Gastrocnemius medialis (tissue), 4 donors: ENCODE data around the gene TMEM175. TPM values are rescaled to one million over a fixed set of nuclear protein-coding genes. Genes with fewer than 3 reads are reported as not detected.
"Not testable (repeated sequence)": the region's sequence is repeated elsewhere in the genome, so short reads cannot be mapped to it uniquely, and the experiment has no call there.

Source experiments
- ATAC-seq, 2 donors: fragments of 150-250 bp; one replicate each; pipeline ENCODE4 v1.9.1; 2016
- DNase-seq, 2 donors: peaks; one replicate each; pipeline ENCODE4 v3.0.0-alpha.2; 2019
- H3K27ac ChIP-seq, 4 donors: fragments of 200-600 bp; sonication (generic); 1 replicate in 1 of 4; 2 replicates in 3 of 4; pipeline ENCODE4 v1.5.1; 2016 to 2018; ENCODE audit warnings: mild to moderate bottlenecking in 2 of 4, moderate library complexity in 1 of 4
- H3K27me3 ChIP-seq, 3 donors: fragments of 200-600 bp; sonication (generic) in 2 of 3; 1 replicate in 1 of 3; 2 replicates in 2 of 3; pipeline versions ENCODE4 v1.5.1 to v1.6.0; 2016 to 2019; ENCODE audit warnings: mild to moderate bottlenecking in 1 of 3, moderate library complexity in 1 of 3
- H3K36me3 ChIP-seq, 2 donors: fragments of 200-600 bp; sonication (generic) in 1 of 2; one replicate each; pipeline ENCODE4 v1.5.1; 2017 to 2018
- H3K4me1 ChIP-seq, 2 donors: fragments of 200-600 bp; sonication (generic) in 1 of 2; one replicate each; pipeline ENCODE4 v1.5.1; 2016 to 2017; ENCODE audit warnings: mild to moderate bottlenecking in 2 of 2
- H3K4me3 ChIP-seq, 4 donors: fragments of 200-600 bp; sonication (generic) in 3 of 4; 1 replicate in 1 of 4; 2 replicates in 3 of 4; pipeline ENCODE4 v1.5.1; 2016 to 2019; ENCODE audit warnings: mild to moderate bottlenecking in 2 of 4
- H3K9me3 ChIP-seq, 3 donors: fragments of 200-600 bp; sonication (generic) in 2 of 3; 1 replicate in 1 of 3; 2 replicates in 2 of 3; pipeline ENCODE4 v1.5.1; 2016 to 2019
- POLR2A ChIP-seq, 2 donors: fragments of 450-650 bp; IDR thresholded peaks; one replicate each; pipeline ENCODE4 v1.6.1; 2017; ENCODE audit warnings: antibody characterized with exemption in 2 of 2, mild to moderate bottlenecking in 2 of 2, moderate library complexity in 2 of 2
- in situ Hi-C, 4 donors: fragments of 200-750 bp; cut with MboI; loops; one replicate each; pipeline versions ENCODE4 v1.15.0 to v1.8.0; 2017; ENCODE audit warnings: low sequenced_read_pairs in 4 of 4
- intact Hi-C: fragments of 100-400 bp; cut with DNase I; formaldehyde crosslinking; loops from one replicate; pipeline ENCODE4 v1.15.1; 2023; ENCODE audit warnings: low total_unique reads
- total RNA-seq, 4 donors: library from RNA; depleted of rRNA; stranded (reverse); fragments of >200 nt; gene quantifications; one replicate each; pipeline versions ENCODE4 v1.1.0 to v1.2.3, GENCODE V29; 2016
- TF ChIP-seq, protein P1 (sequence below), 5 experiments: fragments of 450-650 bp in 3 of 5; fragments of 200-600 bp in 2 of 5; sonication (generic) in 2 of 5; IDR thresholded peaks in 4 of 5; conservative IDR thresholded peaks in 1 of 5; 1 replicate in 4 of 5; 2 replicates in 1 of 5; pipeline ENCODE4 v1.5.1; 2016 to 2019; ENCODE audit warnings: antibody characterized with exemption in 5 of 5, mild to moderate bottlenecking in 3 of 5, moderate library complexity in 3 of 5

The TMEM175 gene
- total RNA-seq, 4 donors from 2014 or later = 15.3 to 29.6 (median 20.8) TPM

DNA sequence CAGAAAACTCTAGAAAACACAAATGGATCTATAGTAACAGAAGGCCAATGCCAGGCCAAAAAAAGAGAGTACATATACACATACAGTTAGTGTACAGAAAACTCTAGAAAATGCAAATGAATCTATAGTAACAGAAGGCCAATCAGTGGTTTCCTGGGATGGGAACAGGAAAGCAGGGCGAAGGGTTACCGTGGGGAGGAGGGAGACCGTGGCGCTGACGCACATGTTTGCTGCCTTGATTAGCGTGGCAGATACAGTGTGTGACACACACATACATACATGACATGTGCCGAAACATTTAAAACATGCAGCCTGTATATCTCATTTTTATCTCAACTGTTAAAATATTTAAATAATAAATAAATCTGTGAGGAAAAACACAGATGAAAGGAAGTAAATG is 14.8 kb upstream of the TMEM175 start:
- H3K27me3 ChIP-seq = no peaks in the 10 kb centered on the region
- ATAC-seq (no peak), DNase-seq (no peak)
- no peaks in the 10 kb centered on the region for H3K4me1 ChIP-seq
- TF ChIP-seq, protein P1, sequence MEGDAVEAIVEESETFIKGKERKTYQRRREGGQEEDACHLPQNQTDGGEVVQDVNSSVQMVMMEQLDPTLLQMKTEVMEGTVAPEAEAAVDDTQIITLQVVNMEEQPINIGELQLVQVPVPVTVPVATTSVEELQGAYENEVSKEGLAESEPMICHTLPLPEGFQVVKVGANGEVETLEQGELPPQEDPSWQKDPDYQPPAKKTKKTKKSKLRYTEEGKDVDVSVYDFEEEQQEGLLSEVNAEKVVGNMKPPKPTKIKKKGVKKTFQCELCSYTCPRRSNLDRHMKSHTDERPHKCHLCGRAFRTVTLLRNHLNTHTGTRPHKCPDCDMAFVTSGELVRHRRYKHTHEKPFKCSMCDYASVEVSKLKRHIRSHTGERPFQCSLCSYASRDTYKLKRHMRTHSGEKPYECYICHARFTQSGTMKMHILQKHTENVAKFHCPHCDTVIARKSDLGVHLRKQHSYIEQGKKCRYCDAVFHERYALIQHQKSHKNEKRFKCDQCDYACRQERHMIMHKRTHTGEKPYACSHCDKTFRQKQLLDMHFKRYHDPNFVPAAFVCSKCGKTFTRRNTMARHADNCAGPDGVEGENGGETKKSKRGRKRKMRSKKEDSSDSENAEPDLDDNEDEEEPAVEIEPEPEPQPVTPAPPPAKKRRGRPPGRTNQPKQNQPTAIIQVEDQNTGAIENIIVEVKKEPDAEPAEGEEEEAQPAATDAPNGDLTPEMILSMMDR (IDR thresholded peaks at IDR 0.05 in 4 of 5, conservative IDR thresholded peaks at IDR 0.05 in 1 of 5) = no peak
- TF ChIP-seq POLR2A (IDR thresholded peaks at IDR 0.05) = no peak
- no peak overlapping the region for H3K27ac ChIP-seq
- H3K9me3 ChIP-seq = no peaks in the 10 kb centered on the region
- H3K4me3 ChIP-seq = no peak overlapping the region
- in situ Hi-C loops (no loop called here), intact Hi-C loops (no loop called here)
- H3K36me3 ChIP-seq = peaks cover 0 to under 1% of the 10 kb centered on the region in 2 donors

DNA sequence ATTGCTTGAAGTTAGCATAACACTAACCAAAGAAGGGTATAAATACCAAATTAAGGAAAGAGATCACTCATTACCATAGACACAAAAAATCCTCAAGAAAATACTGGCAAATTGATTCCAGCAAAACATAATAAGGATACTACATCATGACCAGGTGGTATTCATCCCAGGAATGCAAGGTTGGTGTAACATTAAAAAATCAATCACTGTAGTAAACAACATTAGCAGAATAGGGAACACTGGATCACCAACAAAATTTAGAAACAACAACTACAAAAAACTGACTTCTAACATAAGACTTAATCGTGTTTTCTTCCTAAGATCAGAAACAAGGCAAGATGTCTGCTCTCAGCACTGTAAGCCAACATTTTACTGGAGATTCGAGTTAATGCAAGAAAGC is 14.3 kb upstream of the TMEM175 start:
- in situ Hi-C loops = no loop called here
- DNase-seq (no peak), ATAC-seq (no peak)
- Histone ChIP-seq H3K9me3 (no peaks in the 10 kb centered on the region), H3K27ac (no peak overlapping the region), H3K4me1 (no peaks in the 10 kb centered on the region), H3K36me3 (no peaks in the 10 kb centered on the region), H3K4me3 (no peak overlapping the region), H3K27me3 (no peaks in the 10 kb centered on the region)
- intact Hi-C loops = no loop called here
- no peak for TF ChIP-seq POLR2A (IDR thresholded peaks at IDR 0.05)
- TF ChIP-seq, protein P1 (IDR thresholded peaks at IDR 0.05 in 4 of 5, conservative IDR thresholded peaks at IDR 0.05 in 1 of 5) = no peak

- H3K4me1 ChIP-seq, DNase-seq, H3K4me3 ChIP-seq, H3K27ac ChIP-seq, in situ Hi-C loops, ATAC-seq, H3K36me3 ChIP-seq, intact Hi-C loops, H3K9me3 ChIP-seq, H3K27me3 ChIP-seq: not testable (repeated sequence)
Observed at GRCh38 chr4:918591-918990, 13.7 kb upstream of the TMEM175 start.

- in situ Hi-C loops, H3K4me3 ChIP-seq, H3K27ac ChIP-seq, DNase-seq, H3K27me3 ChIP-seq, intact Hi-C loops, H3K9me3 ChIP-seq, H3K36me3 ChIP-seq, H3K4me1 ChIP-seq, ATAC-seq: not testable (repeated sequence)
Observed at GRCh38 chr4:919004-919680, 13.1 kb upstream of the TMEM175 start.

- ATAC-seq (no peak), DNase-seq (peak in 1 of 2 donors; percentile 0)
- H3K27ac ChIP-seq = no peak overlapping the region
- H3K4me3 ChIP-seq = no peak overlapping the region
- no peak for TF ChIP-seq POLR2A (IDR thresholded peaks at IDR 0.05)
- TF ChIP-seq, protein P1 (IDR thresholded peaks at IDR 0.05 in 4 of 5, conservative IDR thresholded peaks at IDR 0.05 in 1 of 5) = no peak
- no peaks in the 10 kb centered on the region for H3K9me3 ChIP-seq
- H3K4me1 ChIP-seq = peaks cover 0 to 4% of the 10 kb centered on the region in 2 donors
- H3K27me3 ChIP-seq = no peaks in the 10 kb centered on the region
- no peaks in the 10 kb centered on the region for H3K36me3 ChIP-seq
- in situ Hi-C loops = no loop called here
- intact Hi-C loops = no loop called here
Observed at GRCh38 chr4:921830-922331, 10.4 kb upstream of the TMEM175 start.
